ENCODE results near the gene MS4A13.

MS4A13 gene

GRCh38 chr11:60561254-60561653 lies 46.1 kb downstream of the MS4A13 start:
- Mint-ChIP-seq H3K36me3 (ENCODE audit: insufficient read depth) (peaks cover 3% of the 10 kb centered on the region), H3K27me3 (peaks cover 18% of the 10 kb centered on the region), H3K4me3 (no peak overlapping the region), H3K27ac (ENCODE audit: low read depth) (no peak overlapping the region), H3K4me1 (no peaks in the 10 kb centered on the region), H3K9me3 (peaks cover 14% of the 10 kb centered on the region)
- no peak for ATAC-seq (replicated peaks; ENCODE audit: extremely low read depth, poor library complexity, severe bottlenecking)
- DNase-seq (ENCODE audit: low spot score in 2 of 2), result no peak

- Mint-ChIP-seq H3K9me3 (peaks cover 7% of the 10 kb centered on the region), H3K4me3 (no peak overlapping the region), H3K36me3 (ENCODE audit: insufficient read depth) (peaks cover 3% of the 10 kb centered on the region), H3K27ac (ENCODE audit: low read depth) (no peak overlapping the region), H3K4me1 (no peaks in the 10 kb centered on the region), H3K27me3 (peaks cover 38% of the 10 kb centered on the region)
- no peak for DNase-seq (ENCODE audit: low spot score in 2 of 2)
- ATAC-seq (replicated peaks; ENCODE audit: extremely low read depth, poor library complexity, severe bottlenecking), result no peak
Measured at GRCh38 chr11:60563553-60564235, 48.5 kb downstream of the MS4A13 start.

GRCh38 chr11:60566776-60567175 lies 51.6 kb downstream of the MS4A13 start:
- peaks cover 66% of the 10 kb centered on the region for H3K27me3 Mint-ChIP-seq
- no peaks in the 10 kb centered on the region for H3K4me1 Mint-ChIP-seq
- H3K4me3 Mint-ChIP-seq, result no peak overlapping the region
- no peaks in the 10 kb centered on the region for H3K9me3 Mint-ChIP-seq
- ATAC-seq (replicated peaks; ENCODE audit: extremely low read depth, poor library complexity, severe bottlenecking) (no peak), DNase-seq (ENCODE audit: low spot score in 2 of 2) (no peak)
- H3K36me3 Mint-ChIP-seq (ENCODE audit: insufficient read depth), result peaks cover 2% of the 10 kb centered on the region
- no peak overlapping the region for H3K27ac Mint-ChIP-seq (ENCODE audit: low read depth)

GRCh38 chr11:60570970-60571369 lies 55.8 kb downstream of the MS4A13 start:
- no peak for ATAC-seq (replicated peaks; ENCODE audit: extremely low read depth, poor library complexity, severe bottlenecking)
- no peaks in the 10 kb centered on the region for H3K36me3 Mint-ChIP-seq (ENCODE audit: insufficient read depth)
- no peaks in the 10 kb centered on the region for H3K4me1 Mint-ChIP-seq

GRCh38 chr11:60589611-60590010 lies 74.4 kb downstream of the MS4A13 start:
- H3K4me1 Mint-ChIP-seq, result no peaks in the 10 kb centered on the region
- H3K36me3 Mint-ChIP-seq (ENCODE audit: insufficient read depth), result no peaks in the 10 kb centered on the region
- H3K27me3 Mint-ChIP-seq, result peaks cover 25% of the 10 kb centered on the region
- ATAC-seq (replicated peaks; ENCODE audit: extremely low read depth, poor library complexity, severe bottlenecking) (no peak), DNase-seq (ENCODE audit: low spot score in 2 of 2) (no peak)
- no peak overlapping the region for H3K4me3 Mint-ChIP-seq
- H3K27ac Mint-ChIP-seq (ENCODE audit: low read depth), result no peak overlapping the region
- no peaks in the 10 kb centered on the region for H3K9me3 Mint-ChIP-seq

More at GRCh38 chr11:60570970-60571369, 55.8 kb downstream of the MS4A13 start:
- Mint-ChIP-seq H3K27ac (ENCODE audit: low read depth) (no peak overlapping the region), H3K27me3 (peaks cover 68% of the 10 kb centered on the region), H3K9me3 (no peaks in the 10 kb centered on the region), H3K4me3 (no peak overlapping the region)
- DNase-seq (ENCODE audit: low spot score in 2 of 2), result no peak
